Raji (cell line): ENCODE measurements around the gene IVNS1ABP.

Experiments used
- POLR2A ChIP-seq: IDR thresholded peaks from 2 replicates; pipeline ENCODE4 v1.6.1; 2011; ENCODE audit warnings: low read depth, low read length, control low read depth; ENCODE audit not compliant: insufficient read depth

IVNS1ABP gene

GRCh38 chr1:185342017-185342416, 25.0 kb upstream of the IVNS1ABP start:
- no peak for TF ChIP-seq POLR2A

- TF ChIP-seq POLR2A: no peak
These were observed 24.2 kb upstream of the IVNS1ABP start for GRCh38 chr1:185341196-185341781.

GRCh38 chr1:185338719-185339622, 21.9 kb upstream of the IVNS1ABP start:
- TF ChIP-seq POLR2A: no peak

GRCh38 chr1:185337246-185337645, 20.2 kb upstream of the IVNS1ABP start:
- TF ChIP-seq POLR2A: no peak

GRCh38 chr1:185334182-185334581, 17.1 kb upstream of the IVNS1ABP start:
- TF ChIP-seq POLR2A: no peak

- no peak for TF ChIP-seq POLR2A
These were observed 11.2 kb upstream of the IVNS1ABP start for GRCh38 chr1:185328255-185328654.

GRCh38 chr1:185325413-185325812, 8.4 kb upstream of the IVNS1ABP start:
- TF ChIP-seq POLR2A: no peak

- TF ChIP-seq POLR2A: no peak
These were observed 7.1 kb upstream of the IVNS1ABP start for GRCh38 chr1:185324118-185324517.

- TF ChIP-seq POLR2A: no peak
These were observed 5.6 kb upstream of the IVNS1ABP start for GRCh38 chr1:185322636-185323035.

- no peak for TF ChIP-seq POLR2A
These were observed 2.1 kb upstream of the IVNS1ABP start for GRCh38 chr1:185319139-185319475.

- TF ChIP-seq POLR2A: no peak
These were observed 1.5 kb upstream of the IVNS1ABP start for GRCh38 chr1:185318431-185319138.

GRCh38 chr1:185317886-185318310, 855 bp upstream of the IVNS1ABP start:
- no peak for TF ChIP-seq POLR2A

GRCh38 chr1:185316163-185317033, 645 bp downstream of the IVNS1ABP start:
- TF ChIP-seq POLR2A: peak; percentile 66

GRCh38 chr1:185315445-185316071, 1.5 kb downstream of the IVNS1ABP start:
- TF ChIP-seq POLR2A: no peak
